HCT116 (cell line): ENCODE results near the gene ZSWIM6. TPM values are rescaled to one million over a fixed set of nuclear protein-coding genes. Genes with fewer than 3 reads are reported as not detected.

Experiments used
- ATAC-seq: fragments of 200-7000 bp; cut with Tn5 transposase; 2 replicates; pipeline ENCODE4 v1.9.1; 2020; ENCODE audit warnings: mild to moderate bottlenecking, moderate library complexity
- BruUV-seq: library from RNA; stranded (reverse); fragments of 400-500 nt; replicated peaks from 2 replicates; lab custom pipeline; 2021; lab: Mats Ljungman, UMichigan
- CTCF ChIA-PET: fragments of 300-600 bp; sonication (Branson Sonifier 250); formaldehyde crosslinking; loops from one replicate; lab custom pipeline; 2021; ENCODE audit warnings: antibody characterized with exemption; lab: Charles Lee
- POLR2A ChIA-PET: fragments of 300-600, 350-600 bp; sonication (Branson Sonifier 250); formaldehyde crosslinking; loops from one replicate; lab custom pipeline; 2021; ENCODE audit warnings: antibody characterized with exemption; lab: Charles Lee
- RAD21 ChIA-PET, 2 experiments: fragments of 300-600 bp; sonication (Branson Sonifier 250); formaldehyde crosslinking; loops; one replicate each; lab custom pipeline; 2023; ENCODE audit warnings: low total read pairs in 2 of 2; ENCODE audit not compliant: uncharacterized antibody in 2 of 2, unreplicated experiment in 2 of 2, low non-redundant PET in 1 of 2; lab: Charles Lee
- DNase-seq: peaks from one replicate; pipeline ENCODE4 v3.0.0-alpha.2; 2010; ENCODE audit warnings: low read depth, low spot score
- H2AFZ ChIP-seq: fragments of 200-600 bp; shearing (Covaris generic), sonication (generic); 2 replicates; pipeline ENCODE4 v1.6.1; 2017; ENCODE audit warnings: low read depth, mixed run types, mixed read lengths, antibody characterized with exemption, low read length; ENCODE audit not compliant: poor library complexity, severe bottlenecking
- H3K27ac ChIP-seq: 2 replicates; pipeline ENCODE4 v1.5.1; 2012; ENCODE audit warnings: low read depth, low read length
- H3K27me3 ChIP-seq: fragments of 200-600 bp; sonication (generic); 2 replicates; pipeline ENCODE4 v1.6.1; 2016; ENCODE audit warnings: mixed run types, low read length, mixed read lengths; ENCODE audit not compliant: insufficient read depth
- H3K36me3 ChIP-seq, 2 experiments: fragments of 200-500 bp in 1 of 2; fragments of 200-600 bp in 1 of 2; sonication (Bioruptor generic) in 1 of 2; sonication (generic) in 1 of 2; 2 replicates each; pipeline versions ENCODE4 v1.5.1 to v1.6.1; 2014 to 2016; ENCODE audit warnings: low read length in 2 of 2, inconsistent platforms in 1 of 2, mixed read lengths in 1 of 2, mixed run types in 1 of 2; ENCODE audit not compliant: insufficient read depth in 2 of 2, control insufficient read depth in 1 of 2
- H3K4me1 ChIP-seq, 2 experiments: fragments of 200-600 bp in 1 of 2; sonication (generic) in 1 of 2; 2 replicates each; pipeline versions ENCODE4 v1.5.1 to v1.6.1; 2012 to 2017; ENCODE audit warnings: low read length in 2 of 2, inconsistent platforms in 1 of 2, mild to moderate bottlenecking in 1 of 2, mixed read lengths in 1 of 2, mixed run types in 1 of 2, moderate library complexity in 1 of 2; ENCODE audit not compliant: insufficient read depth in 2 of 2, control insufficient read depth in 1 of 2
- H3K4me2 ChIP-seq: fragments of 200-600 bp; sonication (generic); 2 replicates; pipeline ENCODE4 v1.6.1; 2017; ENCODE audit warnings: mixed run types, low read length, mixed read lengths
- H3K4me3 ChIP-seq, 2 experiments: fragments of 200-600 bp in 1 of 2; sonication (generic) in 1 of 2; replicated peaks in 1 of 2; 2 replicates each; pipeline ENCODE4 v1.5.1; 2011 to 2016; ENCODE audit warnings: low read length in 2 of 2, control low read depth in 1 of 2, low read depth in 1 of 2, mild to moderate bottlenecking in 1 of 2, mixed read lengths in 1 of 2, mixed run types in 1 of 2
- H3K79me2 ChIP-seq: fragments of 200-600 bp; sonication (generic); 2 replicates; pipeline ENCODE4 v1.6.1; 2017; ENCODE audit warnings: mild to moderate bottlenecking, mixed run types, low read length, moderate library complexity, mixed read lengths; ENCODE audit not compliant: insufficient read depth
- H3K9ac ChIP-seq: fragments of 200-600 bp; sonication (generic); 2 replicates; pipeline ENCODE4 v1.6.1; 2016; ENCODE audit warnings: low read length, mixed read lengths
- H3K9me2 ChIP-seq: fragments of 200-600 bp; sonication (generic), shearing (Covaris generic); 2 replicates; pipeline ENCODE4 v1.6.1; 2017; ENCODE audit warnings: mixed run types, mild to moderate bottlenecking, moderate library complexity; ENCODE audit not compliant: insufficient read depth
- H3K9me3 ChIP-seq, 2 experiments: fragments of 200-500 bp in 1 of 2; fragments of 200-600 bp in 1 of 2; sonication (Bioruptor generic) in 1 of 2; sonication (generic) in 1 of 2; 2 replicates each; pipeline ENCODE4 v1.6.1; 2014 to 2017; ENCODE audit warnings: low read length in 2 of 2, mixed read lengths in 2 of 2, inconsistent platforms in 1 of 2, low read depth in 1 of 2, mild to moderate bottlenecking in 1 of 2, mixed run types in 1 of 2, moderate library complexity in 1 of 2; ENCODE audit not compliant: control insufficient read depth in 1 of 2, insufficient read depth in 1 of 2
- H4K20me1 ChIP-seq: fragments of 200-600 bp; sonication (generic), shearing (Covaris generic); 2 replicates; pipeline ENCODE4 v1.6.1; 2017; ENCODE audit warnings: mixed run types, mild to moderate bottlenecking, moderate library complexity; ENCODE audit not compliant: insufficient read depth
- CBX3 ChIP-seq: IDR thresholded peaks from 2 replicates; pipeline ENCODE4 v1.6.1; 2012; ENCODE audit warnings: low read depth
- CEBPB ChIP-seq: IDR thresholded peaks from 2 replicates; pipeline ENCODE4 v1.6.1; 2012; ENCODE audit warnings: low read depth
- EGR1 ChIP-seq: IDR thresholded peaks from 2 replicates; pipeline ENCODE4 v1.6.1; 2012; ENCODE audit warnings: low read depth
- ELF1 ChIP-seq: IDR thresholded peaks from 2 replicates; pipeline ENCODE4 v1.6.1; 2012; ENCODE audit warnings: low read depth, borderline replicate concordance
- EZH2 ChIP-seq: fragments of 200-600 bp; sonication (generic); IDR thresholded peaks from 2 replicates; pipeline ENCODE4 v1.6.1; 2017; ENCODE audit warnings: antibody characterized with exemption, mixed run types
- EZH2phosphoT487 ChIP-seq: fragments of 200-600 bp; IDR thresholded peaks from 2 replicates; pipeline ENCODE4 v1.6.1; 2018; ENCODE audit warnings: antibody characterized with exemption, borderline replicate concordance
- FOSL1 ChIP-seq: IDR thresholded peaks from 2 replicates; pipeline ENCODE4 v1.6.1; 2012; ENCODE audit warnings: low read depth
- JUND ChIP-seq: IDR thresholded peaks from 2 replicates; pipeline ENCODE4 v1.6.1; 2012
- POLR2A ChIP-seq: IDR thresholded peaks from 2 replicates; pipeline ENCODE4 v1.7.0; 2011; ENCODE audit warnings: borderline replicate concordance; ENCODE audit not compliant: insufficient read depth, insufficient read length; ENCODE audit errors: extremely low read depth
- RAD21 ChIP-seq: IDR thresholded peaks from 2 replicates; pipeline ENCODE4 v1.6.1; 2012; ENCODE audit warnings: low read depth, mild to moderate bottlenecking
- SIN3A ChIP-seq: IDR thresholded peaks from 2 replicates; pipeline ENCODE4 v1.6.1; 2012; ENCODE audit warnings: low read depth
- SRF ChIP-seq: IDR thresholded peaks from 2 replicates; pipeline ENCODE4 v1.6.1; 2012; ENCODE audit warnings: low read depth
- YY1 ChIP-seq: IDR thresholded peaks from 2 replicates; pipeline ENCODE4 v1.6.1; 2011; ENCODE audit warnings: low read length, low read depth, moderate library complexity, mild to moderate bottlenecking; ENCODE audit not compliant: insufficient replicate concordance; ENCODE audit errors: extremely low read depth
- ZFX ChIP-seq: fragments of 450-650 bp; IDR thresholded peaks from 2 replicates; pipeline ENCODE4 v1.6.1; 2017
- ZNF274 ChIP-seq: fragments of 200-500 bp; sonication (Bioruptor generic); IDR thresholded peaks from 2 replicates; pipeline ENCODE4 v1.6.1; 2014; ENCODE audit warnings: mild to moderate bottlenecking, low read depth, low read length, inconsistent platforms
- intact Hi-C: fragments of 100-400 bp; cut with micrococcal nuclease; formaldehyde crosslinking; loops from 2 replicates; pipeline ENCODE4 v1.10.0; 2022
- total RNA-seq: library from RNA; stranded (reverse); gene quantifications from one replicate; pipeline ENCODE4 v1.2.1, GENCODE V29; 2021; ENCODE audit not compliant: unreplicated experiment
- TF ChIP-seq, protein P1 (sequence below): IDR thresholded peaks from 2 replicates; pipeline ENCODE4 v1.6.1; 2012
- TF ChIP-seq, protein P2 (sequence below): IDR thresholded peaks from 2 replicates; pipeline ENCODE4 v1.6.1; 2011; ENCODE audit warnings: mild to moderate bottlenecking, low read length, moderate library complexity; ENCODE audit not compliant: insufficient replicate concordance; ENCODE audit errors: extremely low read depth
- TF ChIP-seq, protein P3 (sequence below), 3 experiments: fragments of 200-600 bp in 1 of 3; sonication (generic) in 1 of 3; IDR thresholded peaks in 2 of 3; conservative IDR thresholded peaks in 1 of 3; 2 replicates each; pipeline ENCODE4 v1.5.1; 2012 to 2017; ENCODE audit warnings: low read depth in 2 of 3, low read length in 2 of 3, antibody characterized with exemption in 1 of 3, borderline replicate concordance in 1 of 3, control low read depth in 1 of 3, mild to moderate bottlenecking in 1 of 3, mixed read lengths in 1 of 3, mixed run types in 1 of 3, moderate library complexity in 1 of 3; ENCODE audit not compliant: insufficient read depth in 1 of 3

ZSWIM6 gene
- total RNA-seq, 1 experiment from 2014 or later = 7.4 TPM

DNA sequence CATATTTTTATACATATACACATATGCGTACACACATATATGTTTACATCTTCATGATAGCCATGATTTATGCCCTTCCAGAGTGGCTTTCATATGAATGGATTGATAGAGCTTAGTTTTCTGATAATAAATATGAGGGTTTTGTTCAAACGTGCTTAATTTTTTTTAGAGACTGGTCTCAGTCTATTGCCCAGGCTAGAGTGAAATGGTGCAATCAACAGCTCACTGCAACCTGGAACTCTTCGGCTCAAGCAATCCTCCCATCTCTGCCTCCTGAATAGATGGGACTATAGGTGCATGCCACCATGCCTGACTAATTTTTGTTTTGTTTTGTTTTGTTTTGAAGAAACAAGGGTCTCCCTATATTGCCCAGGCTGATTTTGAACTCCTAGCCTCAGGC lies 48.6 kb upstream of the ZSWIM6 start:
- no peak for DNase-seq
- Histone ChIP-seq H3K36me3 (no peaks in the 10 kb centered on the region), H3K9me3 (no peaks in the 10 kb centered on the region), H3K4me2 (no peak overlapping the region)
- ATAC-seq = no peak
- CTCF ChIA-PET = no interaction called here
- TF ChIP-seq EZH2 (no peak), CEBPB (no peak), POLR2A (no peak), JUND (no peak), ELF1 (no peak), SIN3A (no peak), SRF (no peak), ZFX (no peak), RAD21 (no peak), EGR1 (no peak), ZNF274 (no peak), EZH2phosphoT487 (no peak), FOSL1 (no peak), YY1 (no peak), CBX3 (no peak)
- TF ChIP-seq, protein P1, sequence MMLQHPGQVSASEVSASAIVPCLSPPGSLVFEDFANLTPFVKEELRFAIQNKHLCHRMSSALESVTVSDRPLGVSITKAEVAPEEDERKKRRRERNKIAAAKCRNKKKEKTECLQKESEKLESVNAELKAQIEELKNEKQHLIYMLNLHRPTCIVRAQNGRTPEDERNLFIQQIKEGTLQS = no peak
- TF ChIP-seq, protein P2, sequence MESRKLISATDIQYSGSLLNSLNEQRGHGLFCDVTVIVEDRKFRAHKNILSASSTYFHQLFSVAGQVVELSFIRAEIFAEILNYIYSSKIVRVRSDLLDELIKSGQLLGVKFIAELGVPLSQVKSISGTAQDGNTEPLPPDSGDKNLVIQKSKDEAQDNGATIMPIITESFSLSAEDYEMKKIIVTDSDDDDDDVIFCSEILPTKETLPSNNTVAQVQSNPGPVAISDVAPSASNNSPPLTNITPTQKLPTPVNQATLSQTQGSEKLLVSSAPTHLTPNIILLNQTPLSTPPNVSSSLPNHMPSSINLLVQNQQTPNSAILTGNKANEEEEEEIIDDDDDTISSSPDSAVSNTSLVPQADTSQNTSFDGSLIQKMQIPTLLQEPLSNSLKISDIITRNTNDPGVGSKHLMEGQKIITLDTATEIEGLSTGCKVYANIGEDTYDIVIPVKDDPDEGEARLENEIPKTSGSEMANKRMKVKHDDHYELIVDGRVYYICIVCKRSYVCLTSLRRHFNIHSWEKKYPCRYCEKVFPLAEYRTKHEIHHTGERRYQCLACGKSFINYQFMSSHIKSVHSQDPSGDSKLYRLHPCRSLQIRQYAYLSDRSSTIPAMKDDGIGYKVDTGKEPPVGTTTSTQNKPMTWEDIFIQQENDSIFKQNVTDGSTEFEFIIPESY = no peak
- TF ChIP-seq, protein P3, sequence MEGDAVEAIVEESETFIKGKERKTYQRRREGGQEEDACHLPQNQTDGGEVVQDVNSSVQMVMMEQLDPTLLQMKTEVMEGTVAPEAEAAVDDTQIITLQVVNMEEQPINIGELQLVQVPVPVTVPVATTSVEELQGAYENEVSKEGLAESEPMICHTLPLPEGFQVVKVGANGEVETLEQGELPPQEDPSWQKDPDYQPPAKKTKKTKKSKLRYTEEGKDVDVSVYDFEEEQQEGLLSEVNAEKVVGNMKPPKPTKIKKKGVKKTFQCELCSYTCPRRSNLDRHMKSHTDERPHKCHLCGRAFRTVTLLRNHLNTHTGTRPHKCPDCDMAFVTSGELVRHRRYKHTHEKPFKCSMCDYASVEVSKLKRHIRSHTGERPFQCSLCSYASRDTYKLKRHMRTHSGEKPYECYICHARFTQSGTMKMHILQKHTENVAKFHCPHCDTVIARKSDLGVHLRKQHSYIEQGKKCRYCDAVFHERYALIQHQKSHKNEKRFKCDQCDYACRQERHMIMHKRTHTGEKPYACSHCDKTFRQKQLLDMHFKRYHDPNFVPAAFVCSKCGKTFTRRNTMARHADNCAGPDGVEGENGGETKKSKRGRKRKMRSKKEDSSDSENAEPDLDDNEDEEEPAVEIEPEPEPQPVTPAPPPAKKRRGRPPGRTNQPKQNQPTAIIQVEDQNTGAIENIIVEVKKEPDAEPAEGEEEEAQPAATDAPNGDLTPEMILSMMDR (IDR thresholded peaks at IDR 0.05 in 2 of 3, conservative IDR thresholded peaks at IDR 0.05 in 1 of 3; ENCODE audit: borderline replicate concordance in 1 of 3, insufficient read depth in 1 of 3, low read depth in 2 of 3, low read length in 2 of 3) = no peak
- TF ChIP-seq, all 23 proteins: peak for 0
- ChIA-PET RAD21 (no interaction called here), POLR2A (no interaction called here)
- Histone ChIP-seq H3K4me1 (peaks cover 3 to 15% of the 10 kb centered on the region in 2 experiments; a peak in 2 of 4 replicates), H3K4me3 (no peak overlapping the region), H3K27ac (no peak overlapping the region), H3K9me2 (no peaks in the 10 kb centered on the region), H3K9ac (no peak overlapping the region), H3K79me2 (no peaks in the 10 kb centered on the region), H4K20me1 (no peaks in the 10 kb centered on the region), H3K27me3 (no peaks in the 10 kb centered on the region), H2AFZ (no peak overlapping the region)
- no TSS peak for BruUV-seq
- intact Hi-C loops = no loop called here
